Upper lobe of right lung (tissue), 1 donor: Measurements from ENCODE around the gene PDE6G. TPM values are rescaled to one million over a fixed set of nuclear protein-coding genes. Genes with fewer than 3 reads are reported as not detected.
A peak's percentile ranks its signal among the peaks of the same experiment; 100 is the strongest.

ENCODE experiments used
- ATAC-seq: fragments of 200-7000 bp; cut with Tn5 transposase; one replicate; pipeline ENCODE4 v1.9.1; 2020; ENCODE audit warnings: mild to moderate bottlenecking, moderate library complexity
- DNase-seq: peaks from one replicate; pipeline ENCODE4 v3.0.0-alpha.2; 2020
- H3K27ac ChIP-seq: fragments of 200-600 bp; one replicate; pipeline ENCODE4 v1.8.0; 2022
- H3K27me3 ChIP-seq: fragments of 200-600 bp; one replicate; pipeline ENCODE4 v1.8.0; 2022; ENCODE audit warnings: mild to moderate bottlenecking
- H3K36me3 ChIP-seq: fragments of 200-600 bp; one replicate; pipeline ENCODE4 v1.8.0; 2022
- H3K4me1 ChIP-seq: fragments of 200-600 bp; one replicate; pipeline ENCODE4 v1.8.0; 2022
- H3K4me3 ChIP-seq: fragments of 200-600 bp; one replicate; pipeline ENCODE4 v1.8.0; 2022; ENCODE audit warnings: mild to moderate bottlenecking
- H3K9me3 ChIP-seq: fragments of 200-600 bp; one replicate; pipeline ENCODE4 v1.8.0; 2022
- CTCF ChIP-seq: fragments of 200-600 bp; IDR thresholded peaks from one replicate; pipeline ENCODE4 v1.8.0; 2022; ENCODE audit warnings: antibody characterized with exemption
- intact Hi-C: fragments of 100-400 bp; cut with DNase I; formaldehyde crosslinking; loops from one replicate; pipeline ENCODE4 v1.11.0; 2022
- total RNA-seq: library from RNA; stranded (reverse); fragmentation: NEBNext Ultra II Directional; extraction: Animal tissue kit (Norgen Biotek cat#: 25700); gene quantifications from one replicate; pipeline ENCODE4 v1.2.1, GENCODE V29; 2021
- donor health status: DM: no; HTN: yes; CAD: no; lungs with severe emphysema.

The PDE6G gene
- total RNA-seq, 1 donor from 2014 or later: 1.0 TPM

GRCh38 chr17:81641825-81642489, 14.4 kb downstream of the PDE6G start:
- Histone ChIP-seq H3K27ac (no peak overlapping the region), H3K27me3 (no peaks in the 10 kb centered on the region), H3K4me1 (peaks cover 7% of the 10 kb centered on the region), H3K4me3 (no peak overlapping the region), H3K36me3 (no peaks in the 10 kb centered on the region), H3K9me3 (no peaks in the 10 kb centered on the region)
- no peak for ATAC-seq
- no peak for TF ChIP-seq CTCF
- DNase-seq: no peak
- intact Hi-C loops: no loop called here

- Histone ChIP-seq H3K9me3 (no peaks in the 10 kb centered on the region), H3K36me3 (no peaks in the 10 kb centered on the region), H3K27me3 (no peaks in the 10 kb centered on the region), H3K4me1 (peaks cover 19% of the 10 kb centered on the region), H3K27ac (no peak overlapping the region), H3K4me3 (no peak overlapping the region)
- DNase-seq: no peak
- no peak for TF ChIP-seq CTCF
- intact Hi-C loops: no loop called here
- ATAC-seq: no peak
These were observed 16.3 kb downstream of the PDE6G start for GRCh38 chr17:81640011-81640410.

GRCh38 chr17:81638683-81639082, 17.7 kb downstream of the PDE6G start:
- ATAC-seq: no peak
- Histone ChIP-seq H3K4me1 (peaks cover 30% of the 10 kb centered on the region), H3K27ac (no peak overlapping the region), H3K27me3 (no peaks in the 10 kb centered on the region), H3K36me3 (no peaks in the 10 kb centered on the region), H3K9me3 (no peaks in the 10 kb centered on the region), H3K4me3 (no peak overlapping the region)
- DNase-seq: no peak
- intact Hi-C loops: no loop called here
- no peak for TF ChIP-seq CTCF

GRCh38 chr17:81636505-81637288, 19.6 kb downstream of the PDE6G start, which contains the start of the genes NPLOC4 and TSPAN10:
NPLOC4 (minus strand) TSS chr17:81637112; CDS start chr17:81636930, 182 bp downstream.
TSPAN10 (plus strand) TSS chr17:81637196; CDS start chr17:81642413, 5,217 bp downstream.
- peak; percentile 96 for ATAC-seq
- no peak for TF ChIP-seq CTCF
- Histone ChIP-seq H3K9me3 (no peaks in the 10 kb centered on the region), H3K4me3 (peak within 1 kb of the TSS; percentile 74), H3K4me1 (peaks cover 30% of the 10 kb centered on the region), H3K27ac (peak within 1 kb of the TSS; percentile 87), H3K27me3 (no peaks in the 10 kb centered on the region), H3K36me3 (no peaks in the 10 kb centered on the region)
- DNase-seq: peak; percentile 94
- intact Hi-C loops: no loop called here

GRCh38 chr17:81635973-81636504, 20.3 kb downstream of the PDE6G start:
- Histone ChIP-seq H3K36me3 (no peaks in the 10 kb centered on the region), H3K9me3 (no peaks in the 10 kb centered on the region), H3K27ac (peak overlapping the region; percentile 87), H3K4me1 (peaks cover 30% of the 10 kb centered on the region), H3K4me3 (peak overlapping the region; percentile 74), H3K27me3 (no peaks in the 10 kb centered on the region)
- TF ChIP-seq CTCF: no peak
- no peak for DNase-seq
- intact Hi-C loops: no loop called here
- peak; percentile 70 for ATAC-seq
